Caco-2 (cell line): ENCODE data around the gene KAT7. TPM values are rescaled to one million over a fixed set of nuclear protein-coding genes. Genes with fewer than 3 reads are reported as not detected.
"Not testable (repeated sequence)": the region's sequence is repeated elsewhere in the genome, so short reads cannot be mapped to it uniquely, and the experiment has no call there.

ENCODE experiments used
- BruUV-seq: library from RNA; stranded (reverse); fragments of 400-500 nt; replicated peaks from 2 replicates; lab custom pipeline; 2021; lab: Mats Ljungman, UMichigan
- CTCF ChIA-PET: fragments of 300-600 bp; sonication (Branson Sonifier 250); formaldehyde crosslinking; loops from one replicate; lab custom pipeline; 2022; ENCODE audit warnings: antibody characterized with exemption; lab: Charles Lee
- POLR2A ChIA-PET: fragments of 300-600 bp; sonication (Branson Sonifier 250); formaldehyde crosslinking; loops from one replicate; lab custom pipeline; 2022; ENCODE audit warnings: antibody characterized with exemption; lab: Charles Lee
- DNase-seq, 2 experiments: peaks; one replicate each; pipeline versions ENCODE4 v3.0.0 to v3.0.0-alpha.2; 2020 to 2022
- H3K27me3 ChIP-seq: replicated peaks from 2 replicates; pipeline ENCODE4 v1.6.0; 2011; ENCODE audit warnings: low read length; ENCODE audit not compliant: control insufficient read depth, insufficient read depth
- H3K36me3 ChIP-seq: 2 replicates; pipeline ENCODE4 v1.5.1; 2011; ENCODE audit warnings: low read length; ENCODE audit not compliant: control insufficient read depth, insufficient read depth
- H3K4me1 ChIP-seq: fragments of 250-450 bp; sonication (Bioruptor Pico); 2 replicates; pipeline ENCODE4 v1.5.1; 2020; ENCODE audit warnings: mild to moderate bottlenecking
- H3K4me3 ChIP-seq: 2 replicates; pipeline ENCODE4 v1.5.1; 2011; ENCODE audit warnings: low read depth, mild to moderate bottlenecking, control low read depth, low read length
- H3K9me3 ChIP-seq: fragments of 250-450 bp; sonication (Bioruptor Pico); 2 replicates; pipeline ENCODE4 v1.5.1; 2020; ENCODE audit warnings: mild to moderate bottlenecking, moderate library complexity
- H3K27ac Mint-ChIP-seq: one replicate; pipeline ENCODE4 v1.8.0; 2022; ENCODE audit warnings: mixed read lengths; ENCODE audit not compliant: unreplicated experiment
- H3K27me3 Mint-ChIP-seq: one replicate; pipeline ENCODE4 v1.8.0; 2022; ENCODE audit warnings: mixed read lengths; ENCODE audit not compliant: insufficient read depth, unreplicated experiment
- H3K36me3 Mint-ChIP-seq: one replicate; pipeline ENCODE4 v1.8.0; 2022; ENCODE audit warnings: mild to moderate bottlenecking, mixed read lengths; ENCODE audit not compliant: insufficient read depth, unreplicated experiment
- H3K4me1 Mint-ChIP-seq: one replicate; pipeline ENCODE4 v1.8.0; 2022; ENCODE audit warnings: low read depth, mixed read lengths; ENCODE audit not compliant: unreplicated experiment
- H3K4me3 Mint-ChIP-seq: one replicate; pipeline ENCODE4 v1.8.0; 2022; ENCODE audit warnings: mild to moderate bottlenecking, moderate library complexity, mixed read lengths; ENCODE audit not compliant: unreplicated experiment
- H3K9me3 Mint-ChIP-seq: one replicate; pipeline ENCODE4 v1.8.0; 2022; ENCODE audit warnings: mixed read lengths; ENCODE audit not compliant: unreplicated experiment
- intact Hi-C: fragments of 100-400 bp; cut with micrococcal nuclease; formaldehyde crosslinking; loops from one replicate; pipeline ENCODE4 v1.10.0; 2022; ENCODE audit not compliant: unreplicated experiment
- total RNA-seq: library from RNA; stranded (reverse); gene quantifications from 2 replicates; pipeline ENCODE4 v1.2.3, GENCODE V29; 2022
- TF ChIP-seq, protein P1 (sequence below), 2 experiments: fragments of 200-600 bp in 1 of 2; IDR thresholded peaks; 1 replicate in 1 of 2; 2 replicates in 1 of 2; pipeline versions ENCODE4 v1.5.1 to v1.8.0; 2011 to 2022; ENCODE audit warnings: antibody characterized with exemption in 1 of 2, control low read depth in 1 of 2, inconsistent platforms in 1 of 2, low read depth in 1 of 2, low read length in 1 of 2, mild to moderate bottlenecking in 1 of 2, moderate library complexity in 1 of 2; ENCODE audit not compliant: insufficient read depth in 1 of 2, severe bottlenecking in 1 of 2, unreplicated experiment in 1 of 2

The KAT7 gene
- total RNA-seq, 1 experiment from 2014 or later, result 137 TPM

- ChIA-PET CTCF (no interaction called here), POLR2A (no interaction called here)
- no peak overlapping the region for H3K4me3 Mint-ChIP-seq
- Histone ChIP-seq H3K9me3 (no peaks in the 10 kb centered on the region), H3K4me1 (0 out of 2 replicates have a peak, but pooled peaks cover 5% of the 10 kb centered on the region), H3K27me3 (no peaks in the 10 kb centered on the region), H3K4me3 (no peak overlapping the region), H3K36me3 (peaks cover 24% of the 10 kb centered on the region)
- no peaks in the 10 kb centered on the region for H3K9me3 Mint-ChIP-seq
- DNase-seq, result no peak
- TF ChIP-seq, protein P1, sequence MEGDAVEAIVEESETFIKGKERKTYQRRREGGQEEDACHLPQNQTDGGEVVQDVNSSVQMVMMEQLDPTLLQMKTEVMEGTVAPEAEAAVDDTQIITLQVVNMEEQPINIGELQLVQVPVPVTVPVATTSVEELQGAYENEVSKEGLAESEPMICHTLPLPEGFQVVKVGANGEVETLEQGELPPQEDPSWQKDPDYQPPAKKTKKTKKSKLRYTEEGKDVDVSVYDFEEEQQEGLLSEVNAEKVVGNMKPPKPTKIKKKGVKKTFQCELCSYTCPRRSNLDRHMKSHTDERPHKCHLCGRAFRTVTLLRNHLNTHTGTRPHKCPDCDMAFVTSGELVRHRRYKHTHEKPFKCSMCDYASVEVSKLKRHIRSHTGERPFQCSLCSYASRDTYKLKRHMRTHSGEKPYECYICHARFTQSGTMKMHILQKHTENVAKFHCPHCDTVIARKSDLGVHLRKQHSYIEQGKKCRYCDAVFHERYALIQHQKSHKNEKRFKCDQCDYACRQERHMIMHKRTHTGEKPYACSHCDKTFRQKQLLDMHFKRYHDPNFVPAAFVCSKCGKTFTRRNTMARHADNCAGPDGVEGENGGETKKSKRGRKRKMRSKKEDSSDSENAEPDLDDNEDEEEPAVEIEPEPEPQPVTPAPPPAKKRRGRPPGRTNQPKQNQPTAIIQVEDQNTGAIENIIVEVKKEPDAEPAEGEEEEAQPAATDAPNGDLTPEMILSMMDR (IDR thresholded peaks at IDR 0.05; ENCODE audit: insufficient read depth in 1 of 2, low read depth in 1 of 2, low read length in 1 of 2, severe bottlenecking in 1 of 2, unreplicated experiment in 1 of 2), result no peak
- no peak overlapping the region for H3K27ac Mint-ChIP-seq
- peaks cover 10% of the 10 kb centered on the region for H3K4me1 Mint-ChIP-seq
- no TSS peak for BruUV-seq
- H3K27me3 Mint-ChIP-seq, result no peaks in the 10 kb centered on the region
- peaks cover 92% of the 10 kb centered on the region for H3K36me3 Mint-ChIP-seq
- intact Hi-C loops, result loop anchor here (2.0 kb wide), 1 partner anchor 25 kb away; no protein-coding TSS in a partner anchor
These were observed 35.1 kb downstream of the KAT7 start for GRCh38 chr17:49823614-49824013.

DNA sequence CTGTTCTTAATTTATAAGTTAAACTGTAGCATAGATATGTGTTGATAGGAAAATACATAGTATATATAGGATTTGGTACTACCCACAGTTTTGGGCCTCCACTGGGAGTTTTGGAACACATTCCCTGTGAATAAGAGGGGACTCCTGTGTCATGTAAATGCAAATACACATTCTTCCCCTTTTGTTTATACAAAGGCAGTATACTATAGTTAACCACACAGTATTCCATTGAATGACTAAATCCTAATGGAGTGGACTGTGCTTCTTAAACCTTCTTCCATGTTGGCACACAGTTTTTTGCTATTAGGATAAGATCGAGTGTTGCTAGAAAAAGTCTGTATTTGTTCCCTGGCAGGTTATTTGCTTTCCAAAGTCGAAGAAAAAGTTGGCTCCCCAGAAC, 37.2 kb downstream of the KAT7 start:
- no peaks in the 10 kb centered on the region for H3K27me3 ChIP-seq
- no peaks in the 10 kb centered on the region for H3K9me3 ChIP-seq
- H3K4me1 ChIP-seq, result peaks cover 18% of the 10 kb centered on the region
- no TSS peak for BruUV-seq
- H3K27ac Mint-ChIP-seq, result no peak overlapping the region
- peaks cover 21% of the 10 kb centered on the region for H3K36me3 ChIP-seq
- TF ChIP-seq, protein P1 (IDR thresholded peaks at IDR 0.05; ENCODE audit: insufficient read depth in 1 of 2, low read depth in 1 of 2, low read length in 1 of 2, severe bottlenecking in 1 of 2, unreplicated experiment in 1 of 2), result no peak
- no peaks in the 10 kb centered on the region for H3K27me3 Mint-ChIP-seq
- POLR2A ChIA-PET, result no interaction called here
- no peak overlapping the region for H3K4me3 ChIP-seq
- intact Hi-C loops, result no loop called here
- CTCF ChIA-PET, result no interaction called here
- H3K36me3 Mint-ChIP-seq, result peaks cover 99% of the 10 kb centered on the region
- no peak overlapping the region for H3K4me3 Mint-ChIP-seq
- H3K4me1 Mint-ChIP-seq, result peaks cover 14% of the 10 kb centered on the region
- no peak for DNase-seq
- no peaks in the 10 kb centered on the region for H3K9me3 Mint-ChIP-seq

GRCh38 chr17:49828325-49828724, 39.8 kb downstream of the KAT7 start:
- Histone ChIP-seq H3K36me3 (peaks cover 15% of the 10 kb centered on the region), H3K4me1 (peaks cover 13% of the 10 kb centered on the region)
- CTCF ChIA-PET, H3K4me3 Mint-ChIP-seq, H3K9me3 ChIP-seq, H3K4me3 ChIP-seq, intact Hi-C loops, H3K4me1 Mint-ChIP-seq, H3K27me3 ChIP-seq, H3K27me3 Mint-ChIP-seq, H3K9me3 Mint-ChIP-seq, DNase-seq, POLR2A ChIA-PET: not testable (repeated sequence)
- peak overlapping the region; percentile 9 for H3K27ac Mint-ChIP-seq
- H3K36me3 Mint-ChIP-seq, result peaks cover 95% of the 10 kb centered on the region
- TSS peak; percentile 17 for BruUV-seq

DNA sequence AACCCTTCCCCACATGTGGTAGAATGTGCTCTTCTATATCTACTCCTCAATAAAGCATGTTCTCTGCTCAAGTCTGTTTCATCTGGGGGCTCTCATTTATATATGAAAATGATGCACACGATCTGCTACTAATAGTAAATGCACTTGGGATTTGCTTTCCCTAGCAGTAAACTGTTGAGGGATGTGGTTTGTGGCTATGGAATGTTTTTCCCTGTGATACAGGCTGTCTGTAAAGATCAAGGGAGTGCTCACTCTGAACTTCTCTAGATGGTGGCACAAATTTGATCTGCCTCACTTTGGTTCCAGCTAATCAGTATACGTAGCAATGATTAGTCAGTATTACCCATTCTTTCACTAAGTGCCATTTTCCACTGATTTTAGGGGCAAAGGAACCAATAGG, 40.5 kb downstream of the KAT7 start:
- Mint-ChIP-seq H3K36me3 (peaks cover 95% of the 10 kb centered on the region), H3K27me3 (no peaks in the 10 kb centered on the region), H3K27ac (peak overlapping the region; percentile 0), H3K4me3 (no peak overlapping the region), H3K9me3 (no peaks in the 10 kb centered on the region), H3K4me1 (peaks cover 4% of the 10 kb centered on the region)
- H3K36me3 ChIP-seq, result peaks cover 12% of the 10 kb centered on the region
- H3K4me1 ChIP-seq, result peaks cover 13% of the 10 kb centered on the region
- H3K4me3 ChIP-seq, result no peak overlapping the region
- no peaks in the 10 kb centered on the region for H3K27me3 ChIP-seq
- no peak for DNase-seq
- ChIA-PET POLR2A (no interaction called here), CTCF (no interaction called here)
- TF ChIP-seq, protein P1 (IDR thresholded peaks at IDR 0.05; ENCODE audit: insufficient read depth in 1 of 2, low read depth in 1 of 2, low read length in 1 of 2, severe bottlenecking in 1 of 2, unreplicated experiment in 1 of 2), result no peak
- intact Hi-C loops, result no loop called here
- no TSS peak for BruUV-seq
- H3K9me3 ChIP-seq, result no peaks in the 10 kb centered on the region
